Measurements from ENCODE around the gene TUBB1.

Gene TUBB1

GRCh38 chr20:59028812-59029211 lies 9.6 kb downstream of the TUBB1 start:
- no peak for DNase-seq (ENCODE audit: low read depth)
- H3K4me3 ChIP-seq (ENCODE audit: low read depth, low read length): peak overlapping the region; percentile 82
- TF ChIP-seq POLR2A (IDR thresholded peaks at IDR 0.05; ENCODE audit: extremely low read depth, insufficient read length) (no peak), MYC (IDR thresholded peaks at IDR 0.05; ENCODE audit: low read depth, low read length) (no peak)
- TF ChIP-seq, protein P1, sequence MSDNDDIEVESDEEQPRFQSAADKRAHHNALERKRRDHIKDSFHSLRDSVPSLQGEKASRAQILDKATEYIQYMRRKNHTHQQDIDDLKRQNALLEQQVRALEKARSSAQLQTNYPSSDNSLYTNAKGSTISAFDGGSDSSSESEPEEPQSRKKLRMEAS (IDR thresholded peaks at IDR 0.05; ENCODE audit: low read depth, low read length): no peak
- TF ChIP-seq, protein P2, sequence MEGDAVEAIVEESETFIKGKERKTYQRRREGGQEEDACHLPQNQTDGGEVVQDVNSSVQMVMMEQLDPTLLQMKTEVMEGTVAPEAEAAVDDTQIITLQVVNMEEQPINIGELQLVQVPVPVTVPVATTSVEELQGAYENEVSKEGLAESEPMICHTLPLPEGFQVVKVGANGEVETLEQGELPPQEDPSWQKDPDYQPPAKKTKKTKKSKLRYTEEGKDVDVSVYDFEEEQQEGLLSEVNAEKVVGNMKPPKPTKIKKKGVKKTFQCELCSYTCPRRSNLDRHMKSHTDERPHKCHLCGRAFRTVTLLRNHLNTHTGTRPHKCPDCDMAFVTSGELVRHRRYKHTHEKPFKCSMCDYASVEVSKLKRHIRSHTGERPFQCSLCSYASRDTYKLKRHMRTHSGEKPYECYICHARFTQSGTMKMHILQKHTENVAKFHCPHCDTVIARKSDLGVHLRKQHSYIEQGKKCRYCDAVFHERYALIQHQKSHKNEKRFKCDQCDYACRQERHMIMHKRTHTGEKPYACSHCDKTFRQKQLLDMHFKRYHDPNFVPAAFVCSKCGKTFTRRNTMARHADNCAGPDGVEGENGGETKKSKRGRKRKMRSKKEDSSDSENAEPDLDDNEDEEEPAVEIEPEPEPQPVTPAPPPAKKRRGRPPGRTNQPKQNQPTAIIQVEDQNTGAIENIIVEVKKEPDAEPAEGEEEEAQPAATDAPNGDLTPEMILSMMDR (IDR thresholded peaks at IDR 0.05; ENCODE audit: low read depth, low read length): no peak

- TF ChIP-seq POLR2A (IDR thresholded peaks at IDR 0.05; ENCODE audit: extremely low read depth, insufficient read length) (no peak), MYC (IDR thresholded peaks at IDR 0.05; ENCODE audit: low read depth, low read length) (no peak)
- TF ChIP-seq, protein P1 (IDR thresholded peaks at IDR 0.05; ENCODE audit: low read depth, low read length): no peak
- H3K4me3 ChIP-seq (ENCODE audit: low read depth, low read length): peak overlapping the region; percentile 82
- DNase-seq (ENCODE audit: low read depth): peak; percentile 29
Observed at GRCh38 chr20:59030911-59031563, 11.8 kb downstream of the TUBB1 start.

GRCh38 chr20:59031564-59032022 lies 12.4 kb downstream of the TUBB1 start:
- TF ChIP-seq MYC (IDR thresholded peaks at IDR 0.05; ENCODE audit: low read depth, low read length) (no peak), POLR2A (IDR thresholded peaks at IDR 0.05; ENCODE audit: extremely low read depth, insufficient read length) (no peak)
- TF ChIP-seq, protein P1 (IDR thresholded peaks at IDR 0.05; ENCODE audit: low read depth, low read length): peak; percentile 56; the same call in 1 of the 2 replicates
- TF ChIP-seq, protein P2 (IDR thresholded peaks at IDR 0.05; ENCODE audit: low read depth, low read length): no peak

GRCh38 chr20:59032023-59032712 lies 12.9 kb downstream of the TUBB1 start, which contains the start of gene ATP5F1E:
TSS of gene ATP5F1E (minus strand) at chr20:59032335. CDS start at chr20:59032251, 84 bp downstream.
- DNase-seq (ENCODE audit: low read depth): peak; percentile 98
- peak; percentile 86 for TF ChIP-seq POLR2A (IDR thresholded peaks at IDR 0.05; ENCODE audit: extremely low read depth, insufficient read length)
- TF ChIP-seq, protein P2 (IDR thresholded peaks at IDR 0.05; ENCODE audit: low read depth, low read length): no peak
- peak; percentile 82 for TF ChIP-seq MYC (IDR thresholded peaks at IDR 0.05; ENCODE audit: low read depth, low read length)
- TF ChIP-seq, protein P1 (IDR thresholded peaks at IDR 0.05; ENCODE audit: low read depth, low read length): peak; percentile 87
- H3K4me3 ChIP-seq (ENCODE audit: low read depth, low read length): peak within 1 kb of the TSS; percentile 82

More at GRCh38 chr20:59031564-59032022, 12.4 kb downstream of the TUBB1 start:
- peak; percentile 25 for DNase-seq (ENCODE audit: low read depth)
- H3K4me3 ChIP-seq (ENCODE audit: low read depth, low read length): peak overlapping the region; percentile 82

GRCh38 chr20:59032713-59033059 lies 13.5 kb downstream of the TUBB1 start:
- TF ChIP-seq, protein P1 (IDR thresholded peaks at IDR 0.05; ENCODE audit: low read depth, low read length): no peak
- TF ChIP-seq POLR2A (IDR thresholded peaks at IDR 0.05; ENCODE audit: extremely low read depth, insufficient read length): no peak
- TF ChIP-seq MYC (IDR thresholded peaks at IDR 0.05; ENCODE audit: low read depth, low read length): no peak
- TF ChIP-seq, protein P2 (IDR thresholded peaks at IDR 0.05; ENCODE audit: low read depth, low read length): no peak
- DNase-seq (ENCODE audit: low read depth): no peak
- H3K4me3 ChIP-seq (ENCODE audit: low read depth, low read length): peak overlapping the region; percentile 55

DNA sequence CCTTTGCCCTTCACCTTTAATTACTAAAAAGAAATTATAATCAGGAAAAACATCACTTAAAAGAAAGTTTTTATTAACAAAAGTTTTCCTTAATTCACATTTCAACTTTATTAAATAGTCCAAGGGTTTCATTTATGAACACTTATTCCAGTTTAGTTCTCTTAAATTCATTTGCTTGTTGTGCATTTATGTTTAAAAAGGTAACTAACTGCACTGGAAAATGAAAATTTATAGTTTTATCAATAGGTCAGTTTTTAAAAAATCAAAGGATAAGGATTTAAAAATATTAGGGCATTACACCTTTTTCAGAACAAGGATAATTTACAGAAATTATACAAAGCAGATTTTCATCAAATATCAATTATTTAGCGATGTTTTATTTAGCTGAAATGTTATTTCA lies 13.9 kb downstream of the TUBB1 start:
- peak overlapping the region; percentile 55 for H3K4me3 ChIP-seq (ENCODE audit: low read depth, low read length)
- TF ChIP-seq POLR2A (IDR thresholded peaks at IDR 0.05; ENCODE audit: extremely low read depth, insufficient read length) (no peak), MYC (IDR thresholded peaks at IDR 0.05; ENCODE audit: low read depth, low read length) (no peak)
- TF ChIP-seq, protein P2 (IDR thresholded peaks at IDR 0.05; ENCODE audit: low read depth, low read length): no peak
- TF ChIP-seq, protein P1 (IDR thresholded peaks at IDR 0.05; ENCODE audit: low read depth, low read length): no peak
- DNase-seq (ENCODE audit: low read depth): no peak

Data from NB4 (cell line).